ENCODE results near the gene DISC1. TPM values are rescaled to one million over a fixed set of nuclear protein-coding genes. Genes with fewer than 3 reads are reported as not detected.
A peak's percentile ranks its signal among the peaks of the same experiment; 100 is the strongest.
"Not testable (repeated sequence)": the region's sequence is repeated elsewhere in the genome, so short reads cannot be mapped to it uniquely, and the experiment has no call there.

The DISC1 gene
- total RNA-seq, 1 experiment from 2014 or later, result 6.3 TPM

DNA sequence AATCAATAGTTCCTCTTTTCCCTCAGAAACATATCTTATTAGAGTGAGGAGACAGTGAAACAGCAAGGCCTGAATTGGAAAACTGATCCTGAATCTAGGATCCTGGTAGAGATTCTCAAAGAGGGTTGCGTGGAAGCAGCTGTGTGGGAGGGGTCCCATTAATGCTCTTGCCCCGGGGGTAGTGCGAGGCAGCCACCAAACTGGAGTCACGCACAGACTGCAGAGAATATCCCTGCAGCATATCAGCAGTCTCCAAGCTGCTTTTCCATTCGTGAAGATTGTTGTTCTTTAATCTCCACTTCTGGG is 150.1 kb downstream of the DISC1 start:
- Histone ChIP-seq H3K4me3 (ENCODE audit: insufficient read depth, low read depth, low read length) (no peak overlapping the region), H3K27me3 (ENCODE audit: control insufficient read depth, insufficient read depth, low read length) (no peaks in the 10 kb centered on the region), H3K36me3 (replicated peaks; ENCODE audit: control insufficient read depth, insufficient read depth, low read length) (no peaks in the 10 kb centered on the region)
- DNase-seq, result no peak

DNA sequence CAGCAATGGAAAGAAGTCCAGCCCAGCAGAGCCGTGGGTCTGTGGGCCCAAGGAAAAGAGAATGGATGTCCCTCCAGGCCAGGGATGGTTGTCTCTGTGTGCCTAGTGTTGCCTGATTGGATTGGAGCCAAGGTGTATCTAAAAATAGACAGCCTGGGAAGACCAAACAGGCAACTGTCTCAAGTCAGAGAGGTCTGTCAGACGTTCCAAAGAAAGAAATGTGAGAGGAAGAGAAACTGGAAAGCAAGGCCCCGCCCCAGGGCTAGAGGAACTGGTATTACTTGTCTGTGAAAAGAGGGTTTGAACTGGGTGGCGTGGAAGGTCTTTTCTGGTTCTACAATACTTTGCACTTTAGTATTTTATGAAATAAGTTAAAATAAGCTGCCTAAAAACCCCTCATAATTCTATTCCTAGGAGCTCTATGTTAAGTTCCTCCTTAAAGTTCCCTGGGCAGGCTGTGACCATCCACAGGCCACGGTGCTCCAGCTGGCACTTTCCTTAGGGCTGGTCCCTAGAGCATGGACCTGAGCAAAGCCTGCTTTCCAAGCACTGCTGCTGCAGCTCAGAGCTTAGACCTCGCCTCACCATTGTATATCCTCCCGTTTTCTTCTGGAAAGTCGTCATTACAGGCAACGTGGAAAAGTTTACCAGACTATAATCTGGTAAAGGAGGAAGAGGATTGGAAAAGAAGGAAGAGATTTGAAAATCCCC is 151.6 kb downstream of the DISC1 start:
- H3K27me3 ChIP-seq (ENCODE audit: control insufficient read depth, insufficient read depth, low read length), result no peaks in the 10 kb centered on the region
- DNase-seq, result no peak
- H3K36me3 ChIP-seq (replicated peaks; ENCODE audit: control insufficient read depth, insufficient read depth, low read length), result no peaks in the 10 kb centered on the region
- no peak overlapping the region for H3K4me3 ChIP-seq (ENCODE audit: insufficient read depth, low read depth, low read length)

DNA sequence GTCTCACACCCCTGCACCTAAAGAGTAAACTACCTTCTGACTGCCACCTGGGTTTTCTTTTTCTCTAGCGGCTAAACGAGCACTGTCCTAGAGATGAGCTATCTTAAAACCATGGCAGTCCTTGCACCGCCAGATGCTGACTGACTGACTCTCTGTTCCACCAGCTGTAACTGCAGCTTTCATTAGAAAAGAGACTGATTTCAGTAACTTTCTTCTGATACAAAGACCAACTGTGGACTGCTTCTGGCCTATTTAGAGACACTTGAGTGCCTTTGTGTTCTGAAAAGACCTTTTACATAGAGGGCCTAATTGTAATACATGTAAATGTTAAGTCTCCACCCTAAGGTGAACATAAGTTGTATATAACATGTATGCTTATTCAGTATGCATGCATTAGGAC is 152.5 kb downstream of the DISC1 start:
- Histone ChIP-seq H3K4me3 (ENCODE audit: insufficient read depth, low read depth, low read length) (no peak overlapping the region), H3K27me3 (ENCODE audit: control insufficient read depth, insufficient read depth, low read length) (no peaks in the 10 kb centered on the region), H3K36me3 (replicated peaks; ENCODE audit: control insufficient read depth, insufficient read depth, low read length) (no peaks in the 10 kb centered on the region)
- DNase-seq, result no peak

DNA sequence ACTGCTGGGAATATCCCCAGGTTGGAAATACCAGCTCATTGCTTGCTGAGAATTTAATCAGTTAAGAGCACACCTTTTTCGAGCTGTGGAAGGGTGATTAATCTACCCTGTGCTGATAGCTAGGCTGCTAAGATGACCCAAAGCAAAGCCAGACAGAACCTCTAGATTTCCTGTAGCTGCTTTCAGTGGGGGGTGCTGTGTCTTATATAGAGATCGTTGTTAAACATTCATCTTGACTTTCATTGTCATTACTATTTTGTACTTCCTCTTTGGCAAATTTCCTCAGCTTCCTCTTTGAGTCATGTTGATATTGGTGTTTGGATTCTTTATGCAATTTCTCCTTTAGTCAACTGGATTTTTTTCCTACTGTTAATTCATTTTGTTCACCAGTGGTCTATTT is 155.3 kb downstream of the DISC1 start:
- DNase-seq, result no peak
- Histone ChIP-seq H3K27me3 (ENCODE audit: control insufficient read depth, insufficient read depth, low read length) (no peaks in the 10 kb centered on the region; the same call in 1 of the 2 replicates), H3K4me3 (ENCODE audit: insufficient read depth, low read depth, low read length) (no peak overlapping the region), H3K36me3 (replicated peaks; ENCODE audit: control insufficient read depth, insufficient read depth, low read length) (no peaks in the 10 kb centered on the region)

DNA sequence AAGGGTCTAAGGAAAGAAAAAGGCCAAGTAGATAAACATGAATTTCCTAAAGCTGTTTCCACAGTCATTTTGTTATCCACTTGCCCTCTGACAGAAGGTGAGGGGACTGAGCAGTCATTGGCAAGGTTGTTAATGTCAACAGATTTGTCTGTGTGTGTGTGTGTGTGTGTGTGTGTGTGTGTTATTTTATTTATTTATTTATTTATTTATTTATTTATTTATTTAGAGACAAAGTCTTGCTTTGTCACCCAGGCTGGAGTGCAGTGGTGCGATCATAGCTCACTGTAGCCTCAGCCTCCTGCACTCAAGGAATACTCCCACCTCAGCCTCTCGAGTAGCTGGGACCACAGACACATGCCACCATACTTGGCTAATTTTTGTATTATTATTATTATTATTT is 158.5 kb downstream of the DISC1 start:
- H3K36me3 ChIP-seq (replicated peaks; ENCODE audit: control insufficient read depth, insufficient read depth, low read length); H3K4me3 ChIP-seq (ENCODE audit: insufficient read depth, low read depth, low read length); H3K27me3 ChIP-seq (ENCODE audit: control insufficient read depth, insufficient read depth, low read length); DNase-seq: not testable (repeated sequence)

DNA sequence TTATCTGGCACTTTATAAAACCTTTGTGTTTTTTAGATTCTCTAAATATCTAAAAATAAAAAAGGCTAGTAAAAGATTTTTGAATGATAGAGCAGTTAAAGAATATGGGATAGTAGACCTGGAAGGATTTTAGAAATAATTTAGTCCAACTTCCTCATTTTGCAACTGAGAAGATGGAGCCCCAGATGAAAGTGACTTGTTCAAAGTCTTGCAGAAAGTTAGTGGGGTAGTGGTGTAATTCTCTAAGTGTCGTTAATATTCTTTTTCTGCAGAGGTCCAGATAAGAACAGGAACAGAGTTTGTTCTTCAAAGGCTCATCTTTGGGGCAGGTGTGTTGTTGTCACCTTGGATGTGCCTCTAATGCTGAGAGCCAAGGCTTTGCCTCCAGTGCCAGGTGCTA is 159.5 kb downstream of the DISC1 start:
- Histone ChIP-seq H3K27me3 (ENCODE audit: control insufficient read depth, insufficient read depth, low read length) (no peaks in the 10 kb centered on the region; the same call in 1 of the 2 replicates), H3K36me3 (replicated peaks; ENCODE audit: control insufficient read depth, insufficient read depth, low read length) (no peaks in the 10 kb centered on the region), H3K4me3 (ENCODE audit: insufficient read depth, low read depth, low read length) (no peak overlapping the region)
- DNase-seq, result no peak

DNA sequence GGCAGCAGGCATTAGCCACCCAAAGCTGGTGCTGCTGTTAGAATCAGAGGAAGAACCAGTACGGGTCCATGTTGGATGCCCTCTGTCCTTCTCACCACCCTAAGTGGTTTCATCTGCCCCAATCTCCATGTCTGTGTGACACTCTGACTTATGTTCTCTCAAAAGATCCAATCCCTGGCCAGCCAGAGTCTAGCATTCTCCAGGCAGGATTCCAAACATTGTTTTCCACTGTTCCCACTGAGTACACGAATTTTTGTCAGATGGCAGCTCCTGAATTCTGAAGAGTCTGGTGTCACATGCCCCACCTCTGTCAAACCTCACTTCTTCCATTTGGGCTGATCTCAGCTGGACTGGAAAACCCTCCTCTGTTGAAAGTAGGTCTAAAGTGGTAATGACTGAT is 166.0 kb downstream of the DISC1 start:
- Histone ChIP-seq H3K4me3 (ENCODE audit: insufficient read depth, low read depth, low read length) (no peak overlapping the region), H3K36me3 (replicated peaks; ENCODE audit: control insufficient read depth, insufficient read depth, low read length) (no peaks in the 10 kb centered on the region), H3K27me3 (ENCODE audit: control insufficient read depth, insufficient read depth, low read length) (no peaks in the 10 kb centered on the region)
- DNase-seq, result no peak

DNA sequence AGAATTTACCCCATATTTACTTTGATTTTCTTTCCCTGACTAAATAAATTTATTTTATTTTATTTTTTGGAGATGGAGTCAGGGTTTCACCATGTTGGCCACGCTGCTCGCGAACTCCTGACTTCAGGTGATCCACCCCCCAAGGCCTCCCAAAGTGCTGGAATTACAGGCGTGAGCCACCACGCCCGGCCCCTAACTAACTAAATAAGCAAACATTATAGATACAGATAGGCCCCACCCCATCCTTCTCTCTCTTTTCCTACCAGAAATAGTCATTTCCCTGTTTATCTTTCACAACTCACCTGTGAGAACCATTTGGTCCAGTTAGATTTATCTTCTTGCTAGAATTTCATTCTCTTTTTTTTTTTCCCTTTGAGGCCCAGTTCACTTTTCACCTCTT is 167.3 kb downstream of the DISC1 start:
- no peaks in the 10 kb centered on the region for H3K36me3 ChIP-seq (replicated peaks; ENCODE audit: control insufficient read depth, insufficient read depth, low read length)
- H3K27me3 ChIP-seq (ENCODE audit: control insufficient read depth, insufficient read depth, low read length), result no peaks in the 10 kb centered on the region
- DNase-seq, result no peak
- no peak overlapping the region for H3K4me3 ChIP-seq (ENCODE audit: insufficient read depth, low read depth, low read length)

DNA sequence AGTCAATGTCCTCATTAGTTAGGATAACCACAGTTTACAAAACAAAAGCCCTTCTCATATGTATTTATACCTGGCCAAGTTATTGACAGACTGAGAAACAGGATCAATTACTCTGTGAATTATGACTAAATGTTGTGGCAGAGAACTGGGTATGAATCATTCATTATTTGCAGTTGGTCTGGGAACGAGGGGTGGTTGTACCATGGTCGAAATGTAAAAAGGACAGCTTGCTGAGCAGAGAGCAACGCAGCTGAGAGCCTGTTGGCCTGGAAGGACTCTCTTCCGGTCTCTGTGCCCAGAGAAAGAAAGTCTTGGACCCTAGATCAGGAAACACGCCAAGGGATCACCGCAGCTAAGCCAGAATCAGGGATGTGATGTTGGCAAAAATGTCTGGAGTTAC is 169.6 kb downstream of the DISC1 start:
- DNase-seq, result no peak
- Histone ChIP-seq H3K36me3 (replicated peaks; ENCODE audit: control insufficient read depth, insufficient read depth, low read length) (no peaks in the 10 kb centered on the region), H3K4me3 (ENCODE audit: insufficient read depth, low read depth, low read length) (no peak overlapping the region), H3K27me3 (ENCODE audit: control insufficient read depth, insufficient read depth, low read length) (no peaks in the 10 kb centered on the region)

DNA sequence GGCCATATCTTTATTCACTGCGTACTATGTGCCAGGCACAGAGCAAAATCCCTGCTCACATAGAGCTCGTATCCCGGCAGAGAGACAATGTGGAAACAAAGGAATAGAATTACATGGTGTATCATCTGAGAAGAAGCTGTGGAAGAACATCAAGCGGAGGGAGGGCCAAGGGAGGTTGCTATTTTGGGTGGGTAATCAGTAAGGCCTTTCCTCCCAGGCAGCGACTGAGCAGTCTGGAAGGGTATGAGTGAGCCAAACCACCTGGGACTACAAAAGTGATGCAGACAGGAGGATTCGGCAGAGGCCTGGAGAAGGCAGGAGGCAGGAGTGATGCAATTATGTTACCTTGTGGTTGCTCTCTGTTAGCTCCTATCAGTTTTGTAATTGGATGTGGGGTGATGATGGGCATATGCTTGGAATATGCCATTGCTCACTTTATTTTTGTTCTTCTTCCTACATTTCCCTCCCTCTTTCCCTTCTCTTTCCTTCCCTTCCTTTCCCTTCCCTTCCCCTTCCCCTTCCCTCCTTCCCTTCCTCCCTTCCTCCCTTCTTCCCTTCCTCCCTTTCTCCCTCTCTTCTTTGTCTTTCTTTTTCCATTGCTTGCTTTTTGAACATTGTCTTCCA is 172.9 kb downstream of the DISC1 start:
- no peak for DNase-seq
- Histone ChIP-seq H3K36me3 (replicated peaks; ENCODE audit: control insufficient read depth, insufficient read depth, low read length) (no peaks in the 10 kb centered on the region), H3K27me3 (ENCODE audit: control insufficient read depth, insufficient read depth, low read length) (no peaks in the 10 kb centered on the region), H3K4me3 (ENCODE audit: insufficient read depth, low read depth, low read length) (no peak overlapping the region)

DNA sequence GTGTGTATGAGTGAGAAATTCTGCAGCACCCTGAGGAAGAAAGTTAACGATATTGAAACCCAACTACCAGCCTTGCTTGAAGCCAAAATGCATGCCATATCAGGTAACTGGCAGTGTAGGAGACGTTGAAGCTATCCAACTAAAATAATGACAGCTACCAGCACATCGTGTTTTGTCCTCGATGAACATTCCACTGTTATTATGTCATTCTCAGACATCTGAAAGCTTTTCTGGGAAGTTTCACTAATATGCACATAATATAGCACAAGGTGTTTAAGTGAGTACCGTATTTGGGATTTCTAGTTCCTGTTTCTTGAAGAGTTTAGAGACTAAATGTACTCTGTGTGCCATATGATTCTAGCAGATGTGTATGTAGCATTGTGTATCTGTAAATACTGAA is 173.5 kb downstream of the DISC1 start:
- H3K36me3 ChIP-seq (replicated peaks; ENCODE audit: control insufficient read depth, insufficient read depth, low read length), result no peaks in the 10 kb centered on the region
- no peak for DNase-seq
- no peaks in the 10 kb centered on the region for H3K27me3 ChIP-seq (ENCODE audit: control insufficient read depth, insufficient read depth, low read length)
- H3K4me3 ChIP-seq (ENCODE audit: insufficient read depth, low read depth, low read length), result no peak overlapping the region

DNA sequence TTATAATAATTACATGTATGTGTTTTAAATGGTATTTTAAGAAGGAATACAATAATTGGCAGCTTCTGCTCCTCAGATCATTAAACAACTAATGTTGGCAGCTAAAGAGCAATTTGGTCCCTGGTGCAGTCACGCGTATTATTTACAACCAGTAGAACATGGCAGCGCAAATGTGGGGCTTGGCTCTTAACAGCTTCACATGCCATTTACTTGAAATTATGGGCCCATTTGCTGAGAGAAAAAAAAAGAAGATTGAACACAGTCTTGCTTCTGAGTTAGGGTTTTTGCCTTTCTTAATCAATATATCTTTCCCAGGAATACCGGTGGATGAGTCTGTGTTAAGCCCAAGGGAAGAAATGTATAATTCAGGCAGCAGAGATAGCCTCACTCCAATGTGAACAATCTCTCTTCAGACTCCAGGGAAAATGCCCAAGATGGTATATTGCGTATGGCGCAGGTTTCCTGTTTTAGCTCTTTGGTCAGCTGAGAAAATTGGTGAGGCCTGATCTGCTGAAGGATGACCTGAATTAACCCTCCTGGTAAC is 174.5 kb downstream of the DISC1 start:
- Histone ChIP-seq H3K4me3 (ENCODE audit: insufficient read depth, low read depth, low read length) (no peak overlapping the region), H3K36me3 (replicated peaks; ENCODE audit: control insufficient read depth, insufficient read depth, low read length) (no peaks in the 10 kb centered on the region), H3K27me3 (ENCODE audit: control insufficient read depth, insufficient read depth, low read length) (no peaks in the 10 kb centered on the region)
- no peak for DNase-seq

DNA sequence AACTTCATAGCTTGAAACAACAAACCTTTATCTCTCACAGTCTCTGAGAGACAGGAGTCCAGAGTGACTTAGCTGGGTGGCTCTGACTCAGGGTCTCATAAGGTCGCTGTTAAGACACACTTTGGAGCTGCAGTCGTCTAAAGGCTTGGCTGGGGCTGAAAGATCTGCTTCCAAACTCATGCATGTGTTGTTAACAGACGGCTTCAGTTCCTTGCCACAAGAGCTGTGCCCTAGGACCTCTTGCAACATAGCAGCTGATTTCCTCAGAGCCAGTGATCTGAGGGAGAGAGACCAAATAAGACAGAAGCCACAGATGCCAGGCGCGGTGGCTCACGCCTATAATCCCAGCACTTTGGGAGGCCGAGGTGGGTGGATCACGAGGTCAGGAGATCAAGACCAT is 176.8 kb downstream of the DISC1 start:
- H3K36me3 ChIP-seq (replicated peaks; ENCODE audit: control insufficient read depth, insufficient read depth, low read length), result no peaks in the 10 kb centered on the region
- no peaks in the 10 kb centered on the region for H3K27me3 ChIP-seq (ENCODE audit: control insufficient read depth, insufficient read depth, low read length)
- no peak overlapping the region for H3K4me3 ChIP-seq (ENCODE audit: insufficient read depth, low read depth, low read length)
- no peak for DNase-seq

DNA sequence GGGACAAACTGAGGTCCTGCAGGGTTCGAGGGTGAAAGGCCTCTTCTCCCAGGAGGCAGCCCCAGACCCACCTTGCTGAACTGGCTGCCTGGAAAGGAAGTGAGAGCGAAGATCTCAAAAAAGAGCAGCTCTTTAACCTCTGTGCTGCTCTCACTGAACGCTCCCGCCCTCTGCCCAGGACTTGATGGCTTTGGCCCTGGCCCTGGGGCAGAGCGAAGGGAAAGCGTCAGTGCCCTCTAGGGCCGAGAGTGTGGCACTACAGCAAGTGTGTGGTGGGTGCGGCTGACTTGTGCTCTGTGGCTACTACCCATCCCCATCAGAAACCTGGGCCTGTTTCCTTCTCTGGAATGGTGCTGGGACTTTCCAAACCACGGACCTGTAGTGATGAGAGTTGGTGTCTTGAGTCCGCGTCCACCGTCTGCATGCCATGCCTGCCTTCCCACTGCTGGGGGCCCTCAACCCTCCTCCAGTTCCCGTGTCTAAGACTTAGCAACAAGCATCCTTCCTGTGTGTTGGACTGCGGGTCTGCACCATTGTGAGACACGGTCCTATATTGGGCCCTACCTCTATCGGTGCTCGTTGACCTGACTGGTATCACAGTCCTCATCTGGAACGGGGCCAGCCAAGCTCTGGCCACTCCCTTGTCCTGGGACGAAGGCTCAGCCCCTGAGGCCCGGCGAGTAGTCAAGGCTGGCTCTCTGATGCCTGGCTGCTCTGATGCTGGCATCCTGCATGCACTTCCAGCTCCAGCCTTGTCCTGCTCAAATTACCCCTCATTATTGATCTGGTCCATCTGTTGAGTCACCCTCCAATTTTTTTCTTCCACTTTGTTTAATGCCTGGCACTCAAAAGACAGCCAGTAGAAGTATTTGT is 180.3 kb downstream of the DISC1 start:
- H3K27me3 ChIP-seq (ENCODE audit: control insufficient read depth, insufficient read depth, low read length), result no peaks in the 10 kb centered on the region
- DNase-seq, result peak; percentile 84
- no peaks in the 10 kb centered on the region for H3K36me3 ChIP-seq (replicated peaks; ENCODE audit: control insufficient read depth, insufficient read depth, low read length)
- no peak overlapping the region for H3K4me3 ChIP-seq (ENCODE audit: insufficient read depth, low read depth, low read length)

DNA sequence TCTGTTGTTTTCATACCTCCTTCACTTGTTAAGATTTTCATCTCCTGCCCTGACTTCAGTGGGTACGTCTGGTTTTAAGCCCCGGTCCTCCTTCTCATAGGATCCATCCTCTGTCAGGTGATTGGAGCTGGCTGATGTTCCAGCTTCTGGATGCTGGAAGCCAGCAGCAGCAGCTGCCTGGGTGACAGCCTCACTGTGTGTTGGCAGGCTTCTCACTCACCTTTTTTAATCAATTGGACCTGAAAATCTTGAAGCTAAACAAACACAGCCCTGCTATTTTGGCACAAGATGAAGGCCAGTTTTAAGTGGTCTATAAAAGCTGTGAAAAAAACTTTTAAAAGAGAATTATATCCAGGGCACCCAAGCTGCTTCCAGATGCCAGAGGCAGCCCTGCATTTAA is 181.0 kb downstream of the DISC1 start:
- Histone ChIP-seq H3K36me3 (replicated peaks; ENCODE audit: control insufficient read depth, insufficient read depth, low read length) (no peaks in the 10 kb centered on the region), H3K4me3 (ENCODE audit: insufficient read depth, low read depth, low read length) (no peak overlapping the region), H3K27me3 (ENCODE audit: control insufficient read depth, insufficient read depth, low read length) (no peaks in the 10 kb centered on the region)
- no peak for DNase-seq

Data from H7 (cell line).